SIG-M5 treated with dmso at 0.1 percent for 504 hours (cell line): Measurements from ENCODE around the gene NHSL1.

Experiments used
- DNase-seq: peaks from one replicate; lab custom pipeline; 2025; ENCODE audit not compliant: unreplicated experiment; lab: John Stamatoyannopoulos, UW

NHSL1 gene

GRCh38 chr6:138499303-138500018 is at the start of gene NHSL1:
NHSL1 (minus strand) TSS chr6:138499494; CDS start chr6:138499290, 204 bp downstream.
- peak; percentile 4 for DNase-seq

- no peak for DNase-seq
These were observed 47.5 kb upstream of the NHSL1 start for GRCh38 chr6:138546733-138547185.

- no peak for DNase-seq
These were observed 46.3 kb upstream of the NHSL1 start for GRCh38 chr6:138545621-138545980.

GRCh38 chr6:138544501-138544900 is 45.2 kb upstream of the NHSL1 start:
- DNase-seq, result no peak

- no peak for DNase-seq
These were observed 44.4 kb upstream of the NHSL1 start for GRCh38 chr6:138543657-138544056.

GRCh38 chr6:138541823-138542481 is 42.7 kb upstream of the NHSL1 start:
- no peak for DNase-seq

GRCh38 chr6:138540468-138540867 is 41.2 kb upstream of the NHSL1 start:
- DNase-seq, result no peak

GRCh38 chr6:138539876-138540275 is 40.6 kb upstream of the NHSL1 start:
- peak; percentile 16 for DNase-seq

GRCh38 chr6:138538390-138539031 is 39.2 kb upstream of the NHSL1 start:
- no peak for DNase-seq

GRCh38 chr6:138537106-138537505 is 37.8 kb upstream of the NHSL1 start:
- DNase-seq, result no peak

GRCh38 chr6:138535728-138536455 is 36.6 kb upstream of the NHSL1 start:
- DNase-seq, result peak; percentile 3

GRCh38 chr6:138533667-138534066 is 34.4 kb upstream of the NHSL1 start:
- DNase-seq, result no peak

- DNase-seq, result no peak
These were observed 32.1 kb upstream of the NHSL1 start for GRCh38 chr6:138531387-138531786.

GRCh38 chr6:138529478-138529877 is 30.2 kb upstream of the NHSL1 start:
- DNase-seq, result peak; percentile 3

GRCh38 chr6:138528956-138529355 is 29.7 kb upstream of the NHSL1 start:
- DNase-seq, result no peak

GRCh38 chr6:138528137-138528536 is 28.8 kb upstream of the NHSL1 start:
- no peak for DNase-seq

- DNase-seq, result no peak
These were observed 28.3 kb upstream of the NHSL1 start for GRCh38 chr6:138527411-138528088.

- DNase-seq, result no peak
These were observed 27.5 kb upstream of the NHSL1 start for GRCh38 chr6:138526822-138527235.

GRCh38 chr6:138525355-138525754 is 26.1 kb upstream of the NHSL1 start:
- DNase-seq, result no peak

- no peak for DNase-seq
These were observed 25.2 kb upstream of the NHSL1 start for GRCh38 chr6:138524526-138524925.
